Measurements from ENCODE around the gene FAM222A. TPM values are rescaled to one million over a fixed set of nuclear protein-coding genes. Genes with fewer than 3 reads are reported as not detected.
A peak's percentile ranks its signal among the peaks of the same experiment; 100 is the strongest.

FAM222A gene
- total and polyA plus RNA-seq, 2 of the 8 experiments (the other 6 are each of a cell fraction or from before 2014, with no cell fraction given), result 0.94 to 1.1 TPM

DNA sequence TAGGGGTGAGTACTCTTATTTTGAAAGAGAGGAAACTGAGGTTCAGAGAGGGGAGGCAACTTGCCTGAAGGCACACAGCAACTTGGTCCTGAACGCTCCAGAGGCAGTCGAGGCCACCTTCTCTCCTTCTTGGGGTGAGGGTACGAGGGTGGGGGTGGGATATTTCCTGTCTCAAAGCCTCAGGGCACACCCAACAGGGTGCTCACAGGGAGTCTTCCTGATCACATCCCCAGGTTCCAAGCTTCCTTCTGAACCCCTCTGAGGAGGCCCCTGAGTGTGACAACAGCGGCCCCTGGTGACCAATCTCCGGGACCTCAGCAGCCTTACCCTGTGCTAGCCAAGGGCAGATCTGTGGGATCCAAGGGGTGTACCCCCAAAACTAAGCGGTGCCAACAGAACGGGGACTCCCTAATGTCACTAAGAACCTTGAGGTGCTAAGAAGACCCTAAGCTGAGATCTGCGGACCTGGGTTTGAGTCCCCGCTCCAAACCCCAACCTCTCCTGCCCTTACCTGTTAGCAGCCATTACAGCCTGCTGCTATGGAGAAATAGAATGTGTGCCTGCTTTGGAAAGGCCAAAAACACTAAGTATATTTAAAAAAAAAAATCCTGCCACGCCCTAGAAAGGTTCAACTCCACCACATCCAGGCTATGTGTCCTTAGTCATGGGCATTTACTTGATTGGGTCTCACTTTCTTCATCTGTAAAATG, 61.7 kb downstream of the FAM222A start (continued):
- TF ChIP-seq, protein P1, sequence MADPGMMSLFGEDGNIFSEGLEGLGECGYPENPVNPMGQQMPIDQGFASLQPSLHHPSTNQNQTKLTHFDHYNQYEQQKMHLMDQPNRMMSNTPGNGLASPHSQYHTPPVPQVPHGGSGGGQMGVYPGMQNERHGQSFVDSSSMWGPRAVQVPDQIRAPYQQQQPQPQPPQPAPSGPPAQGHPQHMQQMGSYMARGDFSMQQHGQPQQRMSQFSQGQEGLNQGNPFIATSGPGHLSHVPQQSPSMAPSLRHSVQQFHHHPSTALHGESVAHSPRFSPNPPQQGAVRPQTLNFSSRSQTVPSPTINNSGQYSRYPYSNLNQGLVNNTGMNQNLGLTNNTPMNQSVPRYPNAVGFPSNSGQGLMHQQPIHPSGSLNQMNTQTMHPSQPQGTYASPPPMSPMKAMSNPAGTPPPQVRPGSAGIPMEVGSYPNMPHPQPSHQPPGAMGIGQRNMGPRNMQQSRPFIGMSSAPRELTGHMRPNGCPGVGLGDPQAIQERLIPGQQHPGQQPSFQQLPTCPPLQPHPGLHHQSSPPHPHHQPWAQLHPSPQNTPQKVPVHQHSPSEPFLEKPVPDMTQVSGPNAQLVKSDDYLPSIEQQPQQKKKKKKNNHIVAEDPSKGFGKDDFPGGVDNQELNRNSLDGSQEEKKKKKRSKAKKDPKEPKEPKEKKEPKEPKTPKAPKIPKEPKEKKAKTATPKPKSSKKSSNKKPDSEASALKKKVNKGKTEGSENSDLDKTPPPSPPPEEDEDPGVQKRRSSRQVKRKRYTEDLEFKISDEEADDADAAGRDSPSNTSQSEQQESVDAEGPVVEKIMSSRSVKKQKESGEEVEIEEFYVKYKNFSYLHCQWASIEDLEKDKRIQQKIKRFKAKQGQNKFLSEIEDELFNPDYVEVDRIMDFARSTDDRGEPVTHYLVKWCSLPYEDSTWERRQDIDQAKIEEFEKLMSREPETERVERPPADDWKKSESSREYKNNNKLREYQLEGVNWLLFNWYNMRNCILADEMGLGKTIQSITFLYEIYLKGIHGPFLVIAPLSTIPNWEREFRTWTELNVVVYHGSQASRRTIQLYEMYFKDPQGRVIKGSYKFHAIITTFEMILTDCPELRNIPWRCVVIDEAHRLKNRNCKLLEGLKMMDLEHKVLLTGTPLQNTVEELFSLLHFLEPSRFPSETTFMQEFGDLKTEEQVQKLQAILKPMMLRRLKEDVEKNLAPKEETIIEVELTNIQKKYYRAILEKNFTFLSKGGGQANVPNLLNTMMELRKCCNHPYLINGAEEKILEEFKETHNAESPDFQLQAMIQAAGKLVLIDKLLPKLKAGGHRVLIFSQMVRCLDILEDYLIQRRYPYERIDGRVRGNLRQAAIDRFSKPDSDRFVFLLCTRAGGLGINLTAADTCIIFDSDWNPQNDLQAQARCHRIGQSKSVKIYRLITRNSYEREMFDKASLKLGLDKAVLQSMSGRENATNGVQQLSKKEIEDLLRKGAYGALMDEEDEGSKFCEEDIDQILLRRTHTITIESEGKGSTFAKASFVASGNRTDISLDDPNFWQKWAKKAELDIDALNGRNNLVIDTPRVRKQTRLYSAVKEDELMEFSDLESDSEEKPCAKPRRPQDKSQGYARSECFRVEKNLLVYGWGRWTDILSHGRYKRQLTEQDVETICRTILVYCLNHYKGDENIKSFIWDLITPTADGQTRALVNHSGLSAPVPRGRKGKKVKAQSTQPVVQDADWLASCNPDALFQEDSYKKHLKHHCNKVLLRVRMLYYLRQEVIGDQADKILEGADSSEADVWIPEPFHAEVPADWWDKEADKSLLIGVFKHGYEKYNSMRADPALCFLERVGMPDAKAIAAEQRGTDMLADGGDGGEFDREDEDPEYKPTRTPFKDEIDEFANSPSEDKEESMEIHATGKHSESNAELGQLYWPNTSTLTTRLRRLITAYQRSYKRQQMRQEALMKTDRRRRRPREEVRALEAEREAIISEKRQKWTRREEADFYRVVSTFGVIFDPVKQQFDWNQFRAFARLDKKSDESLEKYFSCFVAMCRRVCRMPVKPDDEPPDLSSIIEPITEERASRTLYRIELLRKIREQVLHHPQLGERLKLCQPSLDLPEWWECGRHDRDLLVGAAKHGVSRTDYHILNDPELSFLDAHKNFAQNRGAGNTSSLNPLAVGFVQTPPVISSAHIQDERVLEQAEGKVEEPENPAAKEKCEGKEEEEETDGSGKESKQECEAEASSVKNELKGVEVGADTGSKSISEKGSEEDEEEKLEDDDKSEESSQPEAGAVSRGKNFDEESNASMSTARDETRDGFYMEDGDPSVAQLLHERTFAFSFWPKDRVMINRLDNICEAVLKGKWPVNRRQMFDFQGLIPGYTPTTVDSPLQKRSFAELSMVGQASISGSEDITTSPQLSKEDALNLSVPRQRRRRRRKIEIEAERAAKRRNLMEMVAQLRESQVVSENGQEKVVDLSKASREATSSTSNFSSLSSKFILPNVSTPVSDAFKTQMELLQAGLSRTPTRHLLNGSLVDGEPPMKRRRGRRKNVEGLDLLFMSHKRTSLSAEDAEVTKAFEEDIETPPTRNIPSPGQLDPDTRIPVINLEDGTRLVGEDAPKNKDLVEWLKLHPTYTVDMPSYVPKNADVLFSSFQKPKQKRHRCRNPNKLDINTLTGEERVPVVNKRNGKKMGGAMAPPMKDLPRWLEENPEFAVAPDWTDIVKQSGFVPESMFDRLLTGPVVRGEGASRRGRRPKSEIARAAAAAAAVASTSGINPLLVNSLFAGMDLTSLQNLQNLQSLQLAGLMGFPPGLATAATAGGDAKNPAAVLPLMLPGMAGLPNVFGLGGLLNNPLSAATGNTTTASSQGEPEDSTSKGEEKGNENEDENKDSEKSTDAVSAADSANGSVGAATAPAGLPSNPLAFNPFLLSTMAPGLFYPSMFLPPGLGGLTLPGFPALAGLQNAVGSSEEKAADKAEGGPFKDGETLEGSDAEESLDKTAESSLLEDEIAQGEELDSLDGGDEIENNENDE (IDR thresholded peaks at IDR 0.05; ENCODE audit: insufficient replicate concordance, low read length), result no peak
- TF ChIP-seq HDAC2 (IDR thresholded peaks at IDR 0.05; ENCODE audit: borderline replicate concordance in 1 of 2, low read depth in 2 of 2, low read length in 2 of 2) (peak in 1 of 2 experiments; percentile 71; a peak in 1 of 4 replicates), TBP (IDR thresholded peaks at IDR 0.05; ENCODE audit: low read depth, low read length) (no peak), FOSL1 (IDR thresholded peaks at IDR 0.05; ENCODE audit: insufficient read depth, low read depth, low read length) (no peak), TCF12 (IDR thresholded peaks at IDR 0.05; ENCODE audit: low read depth, low read length) (no peak), SUZ12 (IDR thresholded peaks at IDR 0.05; ENCODE audit: low read length) (no peak), RBBP5 (IDR thresholded peaks at IDR 0.05; ENCODE audit: borderline replicate concordance, low read depth, low read length) (no peak), SP4 (IDR thresholded peaks at IDR 0.05; ENCODE audit: low read length) (no peak), SRF (IDR thresholded peaks at IDR 0.05; ENCODE audit: low read depth, low read length) (no peak), CHD2 (IDR thresholded peaks at IDR 0.05; ENCODE audit: low read length) (no peak), TAF7 (optimal IDR thresholded peaks at IDR 0.05; ENCODE audit: borderline replicate concordance, low read depth, low read length) (no peak)
